ENCODE results near the gene CYSTM1.

DNA sequence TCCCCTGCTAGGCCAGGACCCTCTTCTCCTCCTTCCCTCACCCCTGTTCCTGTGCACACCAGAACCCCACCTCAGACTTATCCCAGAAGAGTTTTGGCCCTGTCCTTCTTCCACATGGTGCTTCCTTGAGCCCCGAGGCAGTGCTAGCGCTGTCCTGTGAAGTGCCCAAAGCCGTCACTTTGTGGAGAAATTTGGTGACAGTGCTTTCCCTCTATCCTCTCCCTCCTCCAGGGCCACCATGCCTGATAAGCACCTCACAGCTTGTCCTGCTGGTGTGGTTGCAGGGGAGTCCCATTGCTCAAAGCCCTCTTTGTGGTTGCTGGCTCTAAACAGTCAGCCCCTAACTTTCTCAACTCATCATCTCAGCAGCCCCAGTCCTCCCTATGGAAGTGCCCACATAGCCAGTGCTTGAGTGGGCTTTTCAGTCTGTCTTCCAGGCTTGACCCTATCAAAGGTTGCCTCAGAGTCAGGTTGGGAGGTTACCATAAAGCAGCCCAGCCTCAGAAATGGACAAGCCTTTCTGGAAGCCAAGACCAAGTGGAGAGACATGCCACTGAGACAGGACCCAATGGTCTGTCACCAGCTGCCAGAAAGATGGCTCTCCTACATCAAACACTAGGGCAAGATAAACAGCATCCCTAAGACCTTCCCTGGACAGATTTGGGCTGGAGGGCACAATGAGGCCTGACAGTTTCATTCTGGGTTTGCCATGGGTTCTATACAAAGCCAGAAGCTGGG lies 31.3 kb upstream of the CYSTM1 start:
- TF ChIP-seq, protein P1, sequence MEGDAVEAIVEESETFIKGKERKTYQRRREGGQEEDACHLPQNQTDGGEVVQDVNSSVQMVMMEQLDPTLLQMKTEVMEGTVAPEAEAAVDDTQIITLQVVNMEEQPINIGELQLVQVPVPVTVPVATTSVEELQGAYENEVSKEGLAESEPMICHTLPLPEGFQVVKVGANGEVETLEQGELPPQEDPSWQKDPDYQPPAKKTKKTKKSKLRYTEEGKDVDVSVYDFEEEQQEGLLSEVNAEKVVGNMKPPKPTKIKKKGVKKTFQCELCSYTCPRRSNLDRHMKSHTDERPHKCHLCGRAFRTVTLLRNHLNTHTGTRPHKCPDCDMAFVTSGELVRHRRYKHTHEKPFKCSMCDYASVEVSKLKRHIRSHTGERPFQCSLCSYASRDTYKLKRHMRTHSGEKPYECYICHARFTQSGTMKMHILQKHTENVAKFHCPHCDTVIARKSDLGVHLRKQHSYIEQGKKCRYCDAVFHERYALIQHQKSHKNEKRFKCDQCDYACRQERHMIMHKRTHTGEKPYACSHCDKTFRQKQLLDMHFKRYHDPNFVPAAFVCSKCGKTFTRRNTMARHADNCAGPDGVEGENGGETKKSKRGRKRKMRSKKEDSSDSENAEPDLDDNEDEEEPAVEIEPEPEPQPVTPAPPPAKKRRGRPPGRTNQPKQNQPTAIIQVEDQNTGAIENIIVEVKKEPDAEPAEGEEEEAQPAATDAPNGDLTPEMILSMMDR (IDR thresholded peaks at IDR 0.05; ENCODE audit: extremely low read depth in 1 of 2, insufficient read depth in 1 of 2, low read depth in 1 of 2, low read length in 2 of 2), result no peak
- no peak for TF ChIP-seq FOS (IDR thresholded peaks at IDR 0.05; ENCODE audit: borderline replicate concordance, insufficient read depth, low read length)
